K562 treated with DMSO at 1 percent for 4 hours (cell line): ENCODE results near the gene TMSB10. TPM values are rescaled to one million over a fixed set of nuclear protein-coding genes. Genes with fewer than 3 reads are reported as not detected.

ENCODE experiments used
- total RNA-seq: library from RNA; unstranded; fragments of 300-600 nt; gene quantifications from 2 replicates; pipeline ENCODE4 v1.2.3, GENCODE V29; 2022; ENCODE audit not compliant: insufficient read depth

The TMSB10 gene
- 1,117 and 1,349 TPM in 2 replicates for total RNA-seq

GRCh38 chr2:84905181-84906107 is at the start of gene TMSB10:
Gene TMSB10, plus strand, starts transcription at chr2:84905656.

DNA sequence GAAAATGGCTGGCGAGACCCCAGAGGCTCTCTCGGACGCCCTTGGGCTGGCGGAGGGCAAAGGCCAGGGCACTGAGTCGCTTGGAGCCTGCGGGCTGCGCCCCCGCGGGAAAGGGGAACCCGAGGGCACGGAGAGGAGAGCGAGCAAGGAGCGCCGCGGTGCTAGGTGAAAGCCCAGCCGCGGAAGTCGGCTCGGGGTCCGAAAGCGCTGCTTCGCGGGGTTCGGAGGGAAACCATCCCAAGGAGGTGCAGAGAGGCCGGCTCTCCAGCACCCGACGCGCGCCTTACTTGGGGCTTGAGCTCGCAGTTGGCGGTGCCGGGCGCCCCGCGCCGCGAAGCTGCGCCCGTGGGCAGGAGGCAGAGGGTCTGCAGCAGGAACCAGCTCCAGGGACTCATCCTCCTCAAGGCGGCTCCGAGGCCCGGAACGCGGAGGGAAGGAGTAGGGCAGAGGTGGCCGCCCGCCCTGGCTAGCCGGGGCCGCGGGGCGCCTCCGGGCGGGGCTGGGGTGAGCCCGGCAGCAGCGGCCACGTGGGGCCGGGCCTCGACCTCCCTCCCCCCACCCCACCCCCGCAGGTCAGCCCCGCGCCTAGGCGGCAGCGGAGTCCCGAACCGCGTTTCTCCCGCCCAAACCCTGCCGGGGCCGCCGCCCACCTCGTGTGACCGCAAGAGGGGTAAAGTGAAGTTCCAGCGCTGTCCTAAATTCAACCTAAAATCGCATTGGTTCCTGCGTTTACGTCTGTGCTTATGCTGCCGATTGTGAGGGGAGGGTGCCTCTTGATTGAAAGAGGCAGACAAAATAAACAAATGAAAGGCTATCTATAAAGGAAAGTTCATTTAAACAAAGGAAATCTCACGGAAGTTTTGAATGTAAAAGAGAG is 24.6 kb upstream of the TMSB10 start, which contains the start of gene TRABD2A:
TRABD2A (minus strand) TSS at position 440 of the 877 bp plus-strand sequence; CDS start at position 395, 45 bp downstream.

Other genes with a start within 250 kb of the TMSB10 start
- gene TRABD2A, start 24.6 kb upstream of the TMSB10 start, total RNA-seq = not detected in 2 replicates
- gene KCMF1, start 65.5 kb downstream of the TMSB10 start, total RNA-seq = 25.4 and 37.2 TPM in 2 replicates
- not detected in 2 replicates for gene TCF7L1, start 227.7 kb downstream of the TMSB10 start, total RNA-seq